HG03108 (cell line): ENCODE data around the gene NDUFV1.

Experiments
- ATAC-seq: cut with Tn5 transposase; IDR thresholded peaks from one replicate; pipeline ENCODE4 v1.9.1; 2021; ENCODE audit warnings: moderate library complexity; ENCODE audit not compliant: unreplicated experiment

The NDUFV1 gene

GRCh38 chr11:67639438-67639859, 32.7 kb downstream of the NDUFV1 start, which contains the start of gene TBX10:
TSS of gene TBX10 (minus strand) at chr11:67639763. CDS start at chr11:67639472, 291 bp downstream.
- no peak for ATAC-seq

GRCh38 chr11:67640021-67640757, 33.5 kb downstream of the NDUFV1 start:
- no peak for ATAC-seq

- no peak for ATAC-seq
These were observed 34.1 kb downstream of the NDUFV1 start for GRCh38 chr11:67640758-67641337.

GRCh38 chr11:67641338-67642172, 34.8 kb downstream of the NDUFV1 start:
- no peak for ATAC-seq

- no peak for ATAC-seq
These were observed 35.7 kb downstream of the NDUFV1 start for GRCh38 chr11:67642173-67643120.

- no peak for ATAC-seq
These were observed 37.3 kb downstream of the NDUFV1 start for GRCh38 chr11:67644042-67644441.

- no peak for ATAC-seq
These were observed 38.0 kb downstream of the NDUFV1 start for GRCh38 chr11:67644472-67645418.

- ATAC-seq = no peak
These were observed 39.1 kb downstream of the NDUFV1 start for GRCh38 chr11:67645521-67646461.

GRCh38 chr11:67646535-67647336, 40.0 kb downstream of the NDUFV1 start:
- ATAC-seq = no peak

- ATAC-seq = no peak
These were observed 40.7 kb downstream of the NDUFV1 start for GRCh38 chr11:67647471-67647870.

- peak; percentile 49 for ATAC-seq
These were observed 41.5 kb downstream of the NDUFV1 start for GRCh38 chr11:67648140-67648795.

- ATAC-seq = no peak
These were observed 42.3 kb downstream of the NDUFV1 start for GRCh38 chr11:67648796-67649613.

GRCh38 chr11:67649634-67650510, 43.1 kb downstream of the NDUFV1 start:
- no peak for ATAC-seq

- no peak for ATAC-seq
These were observed 45.4 kb downstream of the NDUFV1 start for GRCh38 chr11:67651976-67652781.
